BE2C (cell line): ENCODE results near the gene CFAP20DC.

ENCODE experiments used
- DNase-seq: peaks from one replicate; pipeline ENCODE4 v3.0.0-alpha.2; 2020
- H3K27me3 ChIP-seq: fragments of 250-450 bp; sonication (Bioruptor Pico); 2 replicates; pipeline ENCODE4 v1.5.1; 2020; ENCODE audit warnings: mild to moderate bottlenecking
- H3K36me3 ChIP-seq: fragments of 250-450 bp; sonication (Bioruptor Pico); 2 replicates; pipeline ENCODE4 v1.5.1; 2020; ENCODE audit warnings: mild to moderate bottlenecking
- H3K4me1 ChIP-seq: fragments of 250-450 bp; sonication (Bioruptor Pico); 2 replicates; pipeline ENCODE4 v1.5.1; 2020
- H3K4me3 ChIP-seq: 2 replicates; pipeline ENCODE4 v1.5.1; 2011; ENCODE audit warnings: low read depth, low read length
- H3K9me3 ChIP-seq: fragments of 250-450 bp; sonication (Bioruptor Pico); 2 replicates; pipeline ENCODE4 v1.5.1; 2020
- TF ChIP-seq, protein P1 (sequence below): IDR thresholded peaks from 2 replicates; pipeline ENCODE4 v1.5.1; 2012; ENCODE audit warnings: mild to moderate bottlenecking, low read depth, low read length

Gene CFAP20DC

DNA sequence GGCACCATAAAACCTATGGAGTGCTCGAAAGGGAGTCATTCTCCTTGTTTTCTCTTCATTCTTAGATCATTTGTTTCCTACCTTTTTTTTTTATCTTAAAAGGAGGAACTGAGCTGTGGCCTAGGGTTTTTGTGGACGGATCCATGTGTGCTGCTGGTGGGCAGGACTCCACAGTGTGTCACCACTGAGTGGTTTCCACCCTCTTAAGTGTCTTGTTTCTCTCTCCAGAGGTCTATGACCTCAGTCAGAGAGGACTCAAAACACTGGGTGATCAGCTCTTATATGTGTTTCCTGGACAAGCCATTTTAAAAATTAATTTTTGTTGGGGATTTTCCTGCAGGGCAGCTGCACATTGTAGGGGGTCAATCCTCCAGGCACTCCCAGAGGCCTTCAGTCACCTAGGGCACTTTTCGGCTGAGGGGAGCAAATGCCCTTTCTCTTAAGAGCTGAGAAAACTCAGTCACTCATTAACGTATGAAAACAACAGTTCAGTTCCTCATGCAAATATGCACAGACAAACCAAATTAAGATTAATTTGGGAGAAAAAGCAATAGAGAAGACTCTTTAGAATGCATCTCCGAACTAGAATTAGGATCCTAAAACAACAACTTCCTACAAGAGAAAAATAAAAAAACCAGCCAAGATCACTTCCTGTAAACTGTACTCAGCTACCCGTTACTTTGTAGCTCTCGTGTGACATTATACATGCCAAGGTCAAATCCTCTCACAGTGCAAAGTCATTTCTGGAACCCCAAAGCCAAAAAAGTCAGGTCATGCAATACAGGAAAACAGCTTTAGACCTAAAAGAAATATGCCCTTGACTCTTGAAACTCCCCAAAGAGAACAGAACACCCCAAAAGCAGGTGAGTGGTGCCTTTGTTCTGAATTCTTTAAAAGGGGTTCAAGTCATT lies 355.6 kb downstream of the CFAP20DC start:
- Histone ChIP-seq H3K4me3 (no peak overlapping the region), H3K9me3 (no peaks in the 10 kb centered on the region), H3K36me3 (no peaks in the 10 kb centered on the region), H3K4me1 (no peaks in the 10 kb centered on the region), H3K27me3 (no peaks in the 10 kb centered on the region)
- TF ChIP-seq, protein P1, sequence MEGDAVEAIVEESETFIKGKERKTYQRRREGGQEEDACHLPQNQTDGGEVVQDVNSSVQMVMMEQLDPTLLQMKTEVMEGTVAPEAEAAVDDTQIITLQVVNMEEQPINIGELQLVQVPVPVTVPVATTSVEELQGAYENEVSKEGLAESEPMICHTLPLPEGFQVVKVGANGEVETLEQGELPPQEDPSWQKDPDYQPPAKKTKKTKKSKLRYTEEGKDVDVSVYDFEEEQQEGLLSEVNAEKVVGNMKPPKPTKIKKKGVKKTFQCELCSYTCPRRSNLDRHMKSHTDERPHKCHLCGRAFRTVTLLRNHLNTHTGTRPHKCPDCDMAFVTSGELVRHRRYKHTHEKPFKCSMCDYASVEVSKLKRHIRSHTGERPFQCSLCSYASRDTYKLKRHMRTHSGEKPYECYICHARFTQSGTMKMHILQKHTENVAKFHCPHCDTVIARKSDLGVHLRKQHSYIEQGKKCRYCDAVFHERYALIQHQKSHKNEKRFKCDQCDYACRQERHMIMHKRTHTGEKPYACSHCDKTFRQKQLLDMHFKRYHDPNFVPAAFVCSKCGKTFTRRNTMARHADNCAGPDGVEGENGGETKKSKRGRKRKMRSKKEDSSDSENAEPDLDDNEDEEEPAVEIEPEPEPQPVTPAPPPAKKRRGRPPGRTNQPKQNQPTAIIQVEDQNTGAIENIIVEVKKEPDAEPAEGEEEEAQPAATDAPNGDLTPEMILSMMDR = no peak
- no peak for DNase-seq

DNA sequence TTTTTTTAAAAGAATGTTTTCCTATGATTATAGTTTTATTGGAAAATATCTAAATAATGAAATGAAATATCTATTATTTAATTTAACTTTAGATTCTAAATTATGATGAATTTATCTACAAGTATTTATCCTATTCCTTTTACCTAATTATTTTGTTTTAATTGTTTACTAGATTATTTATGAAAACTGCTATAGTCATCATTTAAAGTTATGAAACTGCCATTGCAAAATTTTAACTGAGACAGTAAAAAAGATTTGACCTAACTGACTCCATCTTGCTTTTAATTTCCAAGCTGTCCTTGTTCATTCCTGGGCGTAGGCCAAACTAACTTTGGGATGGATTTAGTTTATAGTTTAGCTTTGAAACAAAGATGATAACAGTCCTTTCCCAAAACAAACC lies 357.3 kb downstream of the CFAP20DC start:
- Histone ChIP-seq H3K4me3 (no peak overlapping the region), H3K9me3 (no peaks in the 10 kb centered on the region), H3K36me3 (no peaks in the 10 kb centered on the region), H3K27me3 (no peaks in the 10 kb centered on the region), H3K4me1 (no peaks in the 10 kb centered on the region)
- TF ChIP-seq, protein P1 = no peak
- no peak for DNase-seq
